Mammary epithelial cell (primary cell): ENCODE results near the gene MMS19.

Experiments used
- EZH2 ChIP-seq: IDR thresholded peaks from 2 replicates; pipeline ENCODE4 v1.6.1; 2012; ENCODE audit warnings: low read length, inconsistent platforms, borderline replicate concordance
- TF ChIP-seq, protein P1 (sequence below), 2 donors: IDR thresholded peaks in 1 of 2; conservative IDR thresholded peaks in 1 of 2; 2 replicates each; pipeline ENCODE4 v1.5.1; 2011 to 2012; ENCODE audit warnings: inconsistent platforms in 2 of 2, low read length in 2 of 2, mild to moderate bottlenecking in 2 of 2, control low read depth in 1 of 2, low read depth in 1 of 2; ENCODE audit not compliant: insufficient read depth in 1 of 2; ENCODE audit errors: extremely low read depth in 1 of 2

DNA sequence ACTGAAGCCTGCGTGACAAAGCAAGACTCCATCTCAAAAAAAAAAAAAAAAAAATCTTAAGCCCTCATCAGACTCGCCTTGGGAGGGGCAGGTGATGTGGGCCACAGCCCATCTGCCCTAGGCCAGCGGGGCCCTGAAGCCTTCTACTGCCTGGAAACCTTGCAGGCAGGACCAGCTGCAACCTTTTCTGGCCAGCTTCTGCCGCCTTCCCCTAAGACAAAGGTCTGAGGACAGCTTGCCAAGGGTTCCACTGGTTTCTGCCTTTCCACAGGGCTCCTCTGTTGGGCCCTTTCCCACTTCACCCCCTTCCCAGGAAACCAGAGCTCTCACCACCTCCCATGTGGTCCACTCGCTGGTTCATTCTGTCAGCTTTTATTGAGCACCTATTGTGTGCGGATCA lies 35.7 kb upstream of the MMS19 start:
- TF ChIP-seq, protein P1, sequence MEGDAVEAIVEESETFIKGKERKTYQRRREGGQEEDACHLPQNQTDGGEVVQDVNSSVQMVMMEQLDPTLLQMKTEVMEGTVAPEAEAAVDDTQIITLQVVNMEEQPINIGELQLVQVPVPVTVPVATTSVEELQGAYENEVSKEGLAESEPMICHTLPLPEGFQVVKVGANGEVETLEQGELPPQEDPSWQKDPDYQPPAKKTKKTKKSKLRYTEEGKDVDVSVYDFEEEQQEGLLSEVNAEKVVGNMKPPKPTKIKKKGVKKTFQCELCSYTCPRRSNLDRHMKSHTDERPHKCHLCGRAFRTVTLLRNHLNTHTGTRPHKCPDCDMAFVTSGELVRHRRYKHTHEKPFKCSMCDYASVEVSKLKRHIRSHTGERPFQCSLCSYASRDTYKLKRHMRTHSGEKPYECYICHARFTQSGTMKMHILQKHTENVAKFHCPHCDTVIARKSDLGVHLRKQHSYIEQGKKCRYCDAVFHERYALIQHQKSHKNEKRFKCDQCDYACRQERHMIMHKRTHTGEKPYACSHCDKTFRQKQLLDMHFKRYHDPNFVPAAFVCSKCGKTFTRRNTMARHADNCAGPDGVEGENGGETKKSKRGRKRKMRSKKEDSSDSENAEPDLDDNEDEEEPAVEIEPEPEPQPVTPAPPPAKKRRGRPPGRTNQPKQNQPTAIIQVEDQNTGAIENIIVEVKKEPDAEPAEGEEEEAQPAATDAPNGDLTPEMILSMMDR (conservative IDR thresholded peaks at IDR 0.05 in 1 of 2, IDR thresholded peaks at IDR 0.05 in 1 of 2; ENCODE audit: extremely low read depth in 1 of 2, insufficient read depth in 1 of 2, low read depth in 1 of 2, low read length in 2 of 2): no peak
- no peak for TF ChIP-seq EZH2
